CD4-positive, alpha-beta T cell treated with Interleukin-1 beta for 1 hour (primary cell): ENCODE data around the gene DHRSX.
"Not testable (repeated sequence)": the region's sequence is repeated elsewhere in the genome, so short reads cannot be mapped to it uniquely, and the experiment has no call there.

Experiments used
- DNase-seq, 2 donors: peaks; one replicate each; pipeline ENCODE4 v3.0.0-alpha.2; 2020 to 2022

Gene DHRSX

GRCh38 chrX:2299871-2300270, 200.9 kb downstream of the DHRSX start:
- no peak for DNase-seq

- no peak for DNase-seq
These were observed 214.0 kb downstream of the DHRSX start for GRCh38 chrX:2286731-2287130.

GRCh38 chrX:2284601-2285000, 216.2 kb downstream of the DHRSX start:
- no peak for DNase-seq

GRCh38 chrX:2284133-2284532, 216.6 kb downstream of the DHRSX start:
- DNase-seq: no peak

- no peak for DNase-seq
These were observed 217.5 kb downstream of the DHRSX start for GRCh38 chrX:2283111-2283859.

- DNase-seq: no peak
These were observed 218.2 kb downstream of the DHRSX start for GRCh38 chrX:2282490-2283090.

GRCh38 chrX:2272337-2272736, 228.4 kb downstream of the DHRSX start:
- DNase-seq: no peak

GRCh38 chrX:2271595-2271994, 229.2 kb downstream of the DHRSX start:
- not testable (repeated sequence) for DNase-seq

GRCh38 chrX:2270783-2271182, 230.0 kb downstream of the DHRSX start:
- not testable (repeated sequence) for DNase-seq

- no peak for DNase-seq
These were observed 232.9 kb downstream of the DHRSX start for GRCh38 chrX:2267890-2268289.

GRCh38 chrX:2266445-2267349, 234.1 kb downstream of the DHRSX start:
- no peak for DNase-seq

GRCh38 chrX:2265658-2266444, 234.9 kb downstream of the DHRSX start:
- not testable (repeated sequence) for DNase-seq

- DNase-seq: no peak
These were observed 236.4 kb downstream of the DHRSX start for GRCh38 chrX:2264179-2265030.

- DNase-seq: no peak
These were observed 237.6 kb downstream of the DHRSX start for GRCh38 chrX:2263203-2263602.

GRCh38 chrX:2262668-2263055, 238.1 kb downstream of the DHRSX start:
- DNase-seq: no peak

- DNase-seq: no peak
These were observed 238.7 kb downstream of the DHRSX start for GRCh38 chrX:2261831-2262667.

- no peak for DNase-seq
These were observed 248.3 kb downstream of the DHRSX start for GRCh38 chrX:2252331-2253065.

- DNase-seq: no peak
These were observed 249.6 kb downstream of the DHRSX start for GRCh38 chrX:2251211-2251610.

GRCh38 chrX:2243913-2244460, 256.8 kb downstream of the DHRSX start:
- no peak for DNase-seq

- DNase-seq: no peak
These were observed 257.8 kb downstream of the DHRSX start for GRCh38 chrX:2242980-2243379.
